ENCODE results near the gene GJA4.

- TF ChIP-seq ZNF274 (IDR thresholded peaks at IDR 0.05; ENCODE audit: low read depth, low read length) (no peak), YY1 (IDR thresholded peaks at IDR 0.05; ENCODE audit: insufficient read depth, insufficient read length) (no peak), SUZ12 (IDR thresholded peaks at IDR 0.05; ENCODE audit: extremely low read depth, insufficient read depth, insufficient read length) (no peak)
These were observed 13.3 kb upstream of the GJA4 start for GRCh38 chr1:34779526-34779925.
